Central memory CD8-positive, alpha-beta T cell (primary cell): ENCODE measurements around the gene KRTAP4-1.
"Not testable (repeated sequence)": the region's sequence is repeated elsewhere in the genome, so short reads cannot be mapped to it uniquely, and the experiment has no call there.

Source experiments
- ATAC-seq: fragments of 150-1000 bp; cut with Tn5 transposase; replicated peaks from 2 replicates; pipeline ENCODE4 v1.10.0; 2022; ENCODE audit warnings: mild to moderate bottlenecking, moderate FRiP score, moderate number of reproducible peaks; ENCODE audit not compliant: poor library complexity, severe bottlenecking; ENCODE audit errors: extremely low read depth
- DNase-seq, 2 donors: peaks; one replicate each; pipeline ENCODE4 v3.0.0; 2021; ENCODE audit warnings: low spot score in 2 of 2
- H3K27ac Mint-ChIP-seq: one replicate; pipeline ENCODE4 v1.8.0; 2022; ENCODE audit warnings: low read depth, mild to moderate bottlenecking, moderate library complexity, mixed read lengths
- H3K27me3 Mint-ChIP-seq: one replicate; pipeline ENCODE4 v1.8.0; 2022; ENCODE audit warnings: mixed read lengths
- H3K36me3 Mint-ChIP-seq: one replicate; pipeline ENCODE4 v1.8.0; 2022; ENCODE audit warnings: mild to moderate bottlenecking, moderate library complexity, mixed read lengths; ENCODE audit not compliant: insufficient read depth
- H3K4me1 Mint-ChIP-seq: one replicate; pipeline ENCODE4 v1.8.0; 2022; ENCODE audit warnings: mixed read lengths
- H3K4me3 Mint-ChIP-seq: one replicate; pipeline ENCODE4 v1.8.0; 2022; ENCODE audit warnings: mild to moderate bottlenecking, moderate library complexity, mixed read lengths
- H3K9me3 Mint-ChIP-seq: one replicate; pipeline ENCODE4 v1.8.0; 2022; ENCODE audit warnings: mixed read lengths

Gene KRTAP4-1

DNA sequence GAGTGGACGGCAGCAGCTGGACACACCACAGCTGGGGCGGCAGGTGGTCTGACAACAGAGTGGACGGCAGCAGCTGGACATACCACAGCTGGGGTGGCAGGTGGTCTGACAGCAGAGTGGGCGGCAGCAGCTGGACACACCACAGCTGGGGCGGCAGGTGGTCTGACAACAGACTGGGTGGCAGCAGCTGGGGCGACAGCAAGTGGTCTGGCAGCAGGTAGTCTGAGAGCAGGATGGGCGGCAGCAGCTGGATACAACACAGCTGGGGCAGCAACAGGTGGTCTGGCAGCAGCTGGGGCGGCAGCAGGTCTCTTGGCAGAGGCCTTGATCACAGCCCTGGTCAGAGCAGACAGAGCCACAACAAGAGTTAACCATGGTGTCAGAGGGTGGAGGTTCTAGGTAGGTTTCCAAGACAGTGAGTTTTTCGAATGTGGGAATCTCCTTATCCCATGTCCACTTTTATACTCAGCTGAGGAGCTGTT, at the start of gene KRTAP4-1:
KRTAP4-1 (minus strand) TSS at position 432 of the 482 bp plus-strand sequence; CDS start at position 375, 57 bp downstream.
- peaks cover 35% of the 10 kb centered on the region for H3K27me3 Mint-ChIP-seq

GRCh38 chr17:41232399-41233105, 47.8 kb upstream of the KRTAP4-1 start, which contains the start of gene KRTAP9-3:
TSS of gene KRTAP9-3 (plus strand) at chr17:41232449. CDS start at chr17:41232502, 53 bp downstream.
- H3K4me3 Mint-ChIP-seq, H3K4me1 Mint-ChIP-seq, H3K9me3 Mint-ChIP-seq, ATAC-seq, H3K36me3 Mint-ChIP-seq, DNase-seq: not testable (repeated sequence)
- peaks cover 57% of the 10 kb centered on the region for H3K27me3 Mint-ChIP-seq
- H3K27ac Mint-ChIP-seq, result peak within 1 kb of the TSS; percentile 32

More for the DNA sequence above, at the start of gene KRTAP4-1:
- Mint-ChIP-seq H3K4me1 (no peaks in the 10 kb centered on the region), H3K27ac (no peak within 1 kb of the TSS), H3K4me3 (no peak within 1 kb of the TSS), H3K36me3 (no peaks in the 10 kb centered on the region), H3K9me3 (no peaks in the 10 kb centered on the region)
- DNase-seq (no peak), ATAC-seq (no peak)

DNA sequence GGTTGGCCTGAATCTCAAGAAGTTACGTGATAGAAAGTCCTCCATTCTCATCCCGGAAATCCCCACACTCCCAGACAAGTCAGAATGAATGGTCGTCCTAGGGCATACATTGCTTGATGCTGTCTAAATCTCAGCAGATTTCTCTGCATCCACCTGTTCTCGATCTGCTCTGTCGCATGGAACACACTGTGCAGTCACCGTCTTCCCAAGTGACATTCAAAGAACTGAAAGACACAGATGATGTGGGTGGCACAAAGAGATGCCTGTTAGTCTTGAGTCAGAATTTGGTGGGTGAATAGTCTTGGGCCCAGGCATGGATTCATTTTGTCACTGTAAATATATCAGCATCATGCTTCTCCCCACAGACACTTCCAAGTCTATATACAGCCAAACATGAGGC, 47.0 kb upstream of the KRTAP4-1 start:
- H3K27ac Mint-ChIP-seq, result no peak overlapping the region
- no peaks in the 10 kb centered on the region for H3K9me3 Mint-ChIP-seq
- H3K4me1 Mint-ChIP-seq, result no peaks in the 10 kb centered on the region
- H3K27me3 Mint-ChIP-seq, result peaks cover 56% of the 10 kb centered on the region
- no peak for DNase-seq
- ATAC-seq, result no peak
- no peak overlapping the region for H3K4me3 Mint-ChIP-seq
- peaks cover 2% of the 10 kb centered on the region for H3K36me3 Mint-ChIP-seq

GRCh38 chr17:41230094-41230493, 45.4 kb upstream of the KRTAP4-1 start:
- Mint-ChIP-seq H3K9me3 (no peaks in the 10 kb centered on the region), H3K27ac (no peak overlapping the region), H3K36me3 (peaks cover 2% of the 10 kb centered on the region)

GRCh38 chr17:41226598-41227095, 41.9 kb upstream of the KRTAP4-1 start, which contains the start of gene KRTAP9-2:
TSS of gene KRTAP9-2 (plus strand) at chr17:41226648. CDS start at chr17:41226655, 7 bp downstream.
- H3K4me3 Mint-ChIP-seq, ATAC-seq: not testable (repeated sequence)

More at GRCh38 chr17:41230094-41230493, 45.4 kb upstream of the KRTAP4-1 start:
- Mint-ChIP-seq H3K4me1 (no peaks in the 10 kb centered on the region), H3K27me3 (peaks cover 42% of the 10 kb centered on the region), H3K4me3 (no peak overlapping the region)
- ATAC-seq, result no peak
- no peak for DNase-seq

DNA sequence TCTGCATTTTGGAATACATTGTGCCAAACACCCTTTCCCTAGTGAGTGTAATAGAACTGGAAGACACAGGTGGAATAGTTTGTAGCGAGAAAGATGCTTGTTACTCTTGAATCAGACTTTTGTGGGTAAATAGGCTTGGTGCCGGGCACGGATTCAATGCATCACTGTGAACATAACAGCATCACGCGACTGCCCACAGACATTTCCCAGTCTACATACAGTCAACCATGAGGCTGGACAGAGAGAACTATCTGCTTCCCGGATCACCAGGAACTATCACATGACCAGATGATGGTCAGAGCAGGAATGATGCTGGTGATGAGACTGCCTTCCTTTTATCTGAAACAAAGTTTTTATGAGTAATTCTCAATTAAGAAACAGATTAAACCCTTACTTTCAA, 41.3 kb upstream of the KRTAP4-1 start:
- no peak overlapping the region for H3K27ac Mint-ChIP-seq
- peaks cover 26% of the 10 kb centered on the region for H3K27me3 Mint-ChIP-seq
- H3K4me3 Mint-ChIP-seq, result no peak overlapping the region
- H3K36me3 Mint-ChIP-seq, result peaks cover 2% of the 10 kb centered on the region
- no peak for ATAC-seq
- DNase-seq, result no peak
- H3K4me1 Mint-ChIP-seq, result no peaks in the 10 kb centered on the region
- no peaks in the 10 kb centered on the region for H3K9me3 Mint-ChIP-seq

More at GRCh38 chr17:41226598-41227095, 41.9 kb upstream of the KRTAP4-1 start, which contains the start of gene KRTAP9-2:
- not testable (repeated sequence) for H3K27ac Mint-ChIP-seq, H3K4me1 Mint-ChIP-seq, H3K36me3 Mint-ChIP-seq, H3K9me3 Mint-ChIP-seq, DNase-seq
- H3K27me3 Mint-ChIP-seq, result peaks cover 26% of the 10 kb centered on the region

- no peak for ATAC-seq
- Mint-ChIP-seq H3K4me1 (no peaks in the 10 kb centered on the region), H3K27me3 (peaks cover 35% of the 10 kb centered on the region), H3K36me3 (peaks cover 2% of the 10 kb centered on the region), H3K27ac (no peak overlapping the region), H3K9me3 (peaks cover 5% of the 10 kb centered on the region), H3K4me3 (no peak overlapping the region)
- DNase-seq, result no peak
Observed at GRCh38 chr17:41223821-41224220, 39.1 kb upstream of the KRTAP4-1 start.

- DNase-seq (no peak), ATAC-seq (no peak)
- Mint-ChIP-seq H3K9me3 (peaks cover 5% of the 10 kb centered on the region), H3K4me3 (no peak overlapping the region), H3K36me3 (no peaks in the 10 kb centered on the region), H3K27ac (no peak overlapping the region), H3K4me1 (no peaks in the 10 kb centered on the region), H3K27me3 (peaks cover 87% of the 10 kb centered on the region)
Observed at GRCh38 chr17:41215681-41216080, 31.0 kb upstream of the KRTAP4-1 start.

DNA sequence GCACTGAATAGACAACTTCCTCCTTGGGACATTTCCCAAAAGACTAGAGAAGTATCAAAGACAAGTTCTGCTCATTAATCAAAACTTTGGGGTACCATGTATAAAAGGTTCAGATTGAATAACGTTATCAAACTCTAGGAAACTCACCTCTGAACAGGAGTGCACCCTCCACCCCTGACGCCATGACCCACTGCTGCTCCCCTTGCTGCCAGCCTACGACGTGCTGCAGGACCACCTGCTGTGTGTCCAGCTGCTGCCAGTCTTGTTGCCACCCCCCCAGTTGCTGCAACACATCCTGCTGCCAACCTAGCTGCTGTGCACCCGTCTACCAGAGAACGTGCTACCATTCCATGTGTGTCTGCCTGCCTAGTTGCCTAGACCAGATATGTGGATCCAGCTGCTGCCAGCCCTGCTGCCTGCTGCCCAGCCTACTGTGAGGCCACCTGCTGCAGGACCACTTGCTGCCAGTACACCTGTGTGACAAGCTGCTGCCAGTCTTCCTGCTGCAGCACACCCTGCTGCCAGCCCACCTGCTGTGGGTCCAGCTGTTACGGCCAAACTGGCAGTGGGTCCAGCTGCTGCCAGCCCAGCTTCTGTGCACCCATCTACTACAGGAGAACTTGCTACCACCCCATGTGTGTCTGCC, 27.9 kb upstream of the KRTAP4-1 start:
- Mint-ChIP-seq H3K27ac (no peak overlapping the region), H3K4me3 (no peak overlapping the region), H3K4me1 (no peaks in the 10 kb centered on the region), H3K27me3 (peaks cover 92% of the 10 kb centered on the region), H3K36me3 (peaks cover 2% of the 10 kb centered on the region), H3K9me3 (no peaks in the 10 kb centered on the region)
- ATAC-seq, result no peak
- no peak for DNase-seq

DNA sequence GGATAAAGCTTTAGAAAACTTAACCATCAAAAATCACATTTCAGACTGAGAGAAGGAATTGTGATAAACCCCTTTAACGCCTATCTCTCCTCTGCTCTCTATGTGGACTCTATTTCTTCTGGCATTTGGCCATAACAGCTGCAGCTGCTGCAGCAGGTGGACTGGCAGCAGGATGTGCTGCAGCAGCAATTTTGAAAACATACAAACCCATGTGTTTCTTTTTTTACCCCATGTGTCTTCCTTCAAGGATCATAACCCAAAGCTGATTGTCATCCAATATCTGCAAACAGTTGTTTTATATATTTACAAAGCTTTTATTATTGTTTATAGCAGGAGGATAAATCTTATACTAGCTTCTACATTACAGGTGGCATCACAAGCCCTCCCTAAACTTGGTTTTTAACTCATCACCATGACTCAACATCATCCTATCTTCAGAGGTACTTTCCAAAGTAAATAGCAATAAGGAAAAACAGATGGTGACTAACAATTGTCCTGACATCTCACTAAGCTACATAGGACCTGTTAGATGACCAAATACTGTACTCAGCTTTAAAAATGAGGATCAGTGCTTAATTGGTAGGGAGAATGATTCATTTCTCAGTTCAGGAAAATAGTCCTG, 27.2 kb upstream of the KRTAP4-1 start:
- Mint-ChIP-seq H3K4me3 (no peak overlapping the region), H3K27me3 (peaks cover 91% of the 10 kb centered on the region), H3K4me1 (no peaks in the 10 kb centered on the region), H3K36me3 (peaks cover 2% of the 10 kb centered on the region), H3K9me3 (no peaks in the 10 kb centered on the region), H3K27ac (no peak overlapping the region)
- DNase-seq (no peak), ATAC-seq (no peak)

DNA sequence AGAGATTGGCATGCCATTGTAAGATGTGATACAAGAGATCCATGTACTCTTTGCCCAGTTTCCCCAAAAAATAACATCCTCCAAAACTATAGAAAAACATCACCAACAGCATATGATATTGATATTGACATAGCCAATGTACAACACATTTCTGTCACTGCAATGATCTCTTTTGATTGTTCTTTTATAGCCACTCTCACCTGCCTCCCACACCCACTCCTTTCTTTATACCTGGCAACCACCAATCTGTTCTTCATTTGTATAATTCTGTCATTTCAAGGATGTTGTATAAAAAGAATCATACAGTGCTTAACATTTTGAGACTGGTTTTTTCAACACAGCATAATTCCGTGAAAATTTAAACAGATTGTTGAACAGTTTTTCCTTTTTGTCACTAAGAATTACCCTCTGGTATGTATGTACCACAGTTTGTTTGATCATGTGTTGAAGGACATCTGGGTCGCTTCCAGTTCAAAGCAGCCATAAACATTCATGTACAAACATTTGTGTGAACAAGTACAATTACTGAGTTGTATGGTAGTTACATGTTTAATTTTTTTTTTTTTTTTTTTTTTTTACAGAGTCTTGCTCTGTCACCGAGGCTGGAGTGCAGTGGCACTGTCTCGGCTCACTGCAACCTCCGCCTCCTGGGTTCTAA, 14.8 kb upstream of the KRTAP4-1 start:
- Mint-ChIP-seq H3K27ac (no peak overlapping the region), H3K27me3 (peaks cover 13% of the 10 kb centered on the region), H3K9me3 (no peaks in the 10 kb centered on the region), H3K4me1 (no peaks in the 10 kb centered on the region), H3K4me3 (no peak overlapping the region), H3K36me3 (no peaks in the 10 kb centered on the region)
- DNase-seq (no peak), ATAC-seq (no peak)

DNA sequence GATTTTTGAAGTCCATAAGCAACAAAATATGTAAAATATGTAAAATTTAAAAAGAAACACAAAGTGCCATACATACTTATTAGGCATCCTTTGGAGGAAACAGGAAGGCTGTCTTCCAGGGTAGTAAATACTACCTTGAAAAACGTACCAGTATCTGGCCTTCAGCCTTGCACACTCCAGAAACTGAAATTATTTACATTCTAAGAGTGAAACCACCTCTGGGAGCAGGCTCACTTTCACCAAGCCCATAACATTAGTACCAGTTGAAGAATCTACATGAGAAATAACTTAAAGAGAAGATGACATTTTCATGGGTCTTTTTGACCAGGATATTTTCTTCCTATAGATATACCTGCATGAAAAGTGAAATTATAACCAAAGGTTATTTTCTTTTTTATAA, 11.4 kb upstream of the KRTAP4-1 start:
- no peak for ATAC-seq
- Mint-ChIP-seq H3K4me3 (no peak overlapping the region), H3K36me3 (no peaks in the 10 kb centered on the region), H3K4me1 (no peaks in the 10 kb centered on the region), H3K27me3 (peaks cover 32% of the 10 kb centered on the region), H3K9me3 (no peaks in the 10 kb centered on the region), H3K27ac (no peak overlapping the region)
- DNase-seq, result no peak
